CD4-positive, alpha-beta T cell (primary cell): Measurements from ENCODE around the gene TBC1D24. TPM values are rescaled to one million over a fixed set of nuclear protein-coding genes. Genes with fewer than 3 reads are reported as not detected.

Source experiments
- ATAC-seq: fragments of 200-7000 bp; cut with Tn5 transposase; one replicate; pipeline ENCODE4 v1.10.0; 2022; ENCODE audit warnings: mild to moderate bottlenecking; ENCODE audit not compliant: poor library complexity
- CTCF ChIA-PET: fragments of 350-600 bp; sonication (Branson Sonifier 250); formaldehyde crosslinking; loops from one replicate; lab custom pipeline; 2021; ENCODE audit warnings: antibody characterized with exemption, inconsistent platforms; lab: Charles Lee
- POLR2A ChIA-PET: fragments of 350-600 bp; sonication (Branson Sonifier 250); formaldehyde crosslinking; loops from one replicate; lab custom pipeline; 2021; ENCODE audit warnings: antibody characterized with exemption, inconsistent platforms; lab: Charles Lee
- DNase-seq, 14 experiments: peaks; one replicate each; pipeline ENCODE4 v3.0.0-alpha.2; 2013 to 2020; ENCODE audit warnings: mixed read lengths in 2 of 14
- H3K27ac ChIP-seq, 2 donors: one replicate each; pipeline versions ENCODE4 v1.5.1 to v1.7.0; 2013; ENCODE audit warnings: low read length in 2 of 2, low read depth in 1 of 2, mild to moderate bottlenecking in 1 of 2
- H3K27me3 ChIP-seq, 2 experiments: 1 replicate in 1 of 2; 2 replicates in 1 of 2; pipeline versions ENCODE4 v1.6.1 to v1.7.0; 2013; ENCODE audit warnings: low read length in 2 of 2, control low read depth in 1 of 2, mild to moderate bottlenecking in 1 of 2, moderate library complexity in 1 of 2; ENCODE audit not compliant: insufficient read depth in 2 of 2, control insufficient read depth in 1 of 2
- H3K36me3 ChIP-seq: one replicate; pipeline ENCODE4 v1.6.1; 2013; ENCODE audit warnings: low read length, control low read depth; ENCODE audit not compliant: insufficient read depth
- H3K4me1 ChIP-seq: one replicate; pipeline ENCODE4 v1.6.1; 2013; ENCODE audit warnings: low read length, control low read depth; ENCODE audit not compliant: insufficient read depth
- H3K4me3 ChIP-seq: one replicate; pipeline ENCODE4 v1.5.1; 2013; ENCODE audit warnings: mild to moderate bottlenecking, low read length, moderate library complexity
- H3K9me3 ChIP-seq, 2 experiments: 1 replicate in 1 of 2; 2 replicates in 1 of 2; pipeline versions ENCODE4 v1.6.1 to v1.7.0; 2013; ENCODE audit warnings: low read length in 2 of 2, mild to moderate bottlenecking in 2 of 2, control low read depth in 1 of 2, moderate library complexity in 1 of 2; ENCODE audit not compliant: control insufficient read depth in 1 of 2, insufficient read depth in 1 of 2
- H3K27ac Mint-ChIP-seq: one replicate; pipeline ENCODE4 v1.8.0; 2020; ENCODE audit warnings: mixed read lengths
- H3K27me3 Mint-ChIP-seq: one replicate; pipeline ENCODE4 v1.8.0; 2021; ENCODE audit warnings: mixed read lengths
- H3K36me3 Mint-ChIP-seq: one replicate; pipeline ENCODE4 v1.8.0; 2021; ENCODE audit warnings: low read depth, mixed read lengths
- H3K4me1 Mint-ChIP-seq: one replicate; pipeline ENCODE4 v1.8.0; 2021; ENCODE audit warnings: low read depth, mixed read lengths
- H3K4me3 Mint-ChIP-seq: one replicate; pipeline ENCODE4 v1.8.0; 2020; ENCODE audit warnings: mild to moderate bottlenecking, mixed read lengths
- H3K9me3 Mint-ChIP-seq: one replicate; pipeline ENCODE4 v1.8.0; 2020; ENCODE audit warnings: mixed read lengths
- intact Hi-C, 2 experiments: fragments of 100-400 bp; cut with DNase I in 1 of 2; cut with micrococcal nuclease in 1 of 2; formaldehyde crosslinking; loops; one replicate each; pipeline versions ENCODE4 v1.15.1 to v1.9.0; 2023 to 2025; cut with DNase I, micrococcal nuclease
- total RNA-seq, 174 experiments: library from RNA in 2 of 174; stranded (reverse) in 2 of 174; gene quantifications; one replicate each; pipeline ENCODE4 v1.2.3 and lab custom pipeline; 2021 to 2026
- TF ChIP-seq, protein P1 (sequence below): fragments of 200-600 bp; IDR thresholded peaks from one replicate; pipeline ENCODE4 v1.8.0; 2022; ENCODE audit warnings: antibody characterized with exemption, mild to moderate bottlenecking

TBC1D24 gene
- total RNA-seq, 2 experiments from 2014 or later, result 1.2 to 2.1 TPM

DNA sequence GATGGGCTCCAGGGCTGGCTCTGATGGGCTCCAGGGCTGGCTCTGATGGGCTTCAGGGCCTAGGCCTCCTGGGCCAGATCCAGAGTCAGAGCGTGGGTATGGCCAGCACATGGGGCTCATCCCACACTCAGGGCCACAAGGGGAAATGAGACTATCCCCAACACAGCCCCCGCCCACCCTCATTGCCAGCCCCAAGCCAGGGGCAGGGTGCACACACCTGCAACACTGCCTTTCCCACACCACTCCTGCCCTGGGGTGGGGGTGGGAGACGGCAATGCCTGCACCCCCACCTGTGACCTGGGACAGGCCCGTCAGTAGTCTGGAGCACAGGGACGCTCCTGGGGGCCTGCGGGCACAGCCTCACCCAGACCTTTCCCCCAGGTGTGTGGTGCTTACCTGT is 24.5 kb downstream of the TBC1D24 start:
- no peaks in the 10 kb centered on the region for H3K9me3 Mint-ChIP-seq
- TF ChIP-seq, protein P1, sequence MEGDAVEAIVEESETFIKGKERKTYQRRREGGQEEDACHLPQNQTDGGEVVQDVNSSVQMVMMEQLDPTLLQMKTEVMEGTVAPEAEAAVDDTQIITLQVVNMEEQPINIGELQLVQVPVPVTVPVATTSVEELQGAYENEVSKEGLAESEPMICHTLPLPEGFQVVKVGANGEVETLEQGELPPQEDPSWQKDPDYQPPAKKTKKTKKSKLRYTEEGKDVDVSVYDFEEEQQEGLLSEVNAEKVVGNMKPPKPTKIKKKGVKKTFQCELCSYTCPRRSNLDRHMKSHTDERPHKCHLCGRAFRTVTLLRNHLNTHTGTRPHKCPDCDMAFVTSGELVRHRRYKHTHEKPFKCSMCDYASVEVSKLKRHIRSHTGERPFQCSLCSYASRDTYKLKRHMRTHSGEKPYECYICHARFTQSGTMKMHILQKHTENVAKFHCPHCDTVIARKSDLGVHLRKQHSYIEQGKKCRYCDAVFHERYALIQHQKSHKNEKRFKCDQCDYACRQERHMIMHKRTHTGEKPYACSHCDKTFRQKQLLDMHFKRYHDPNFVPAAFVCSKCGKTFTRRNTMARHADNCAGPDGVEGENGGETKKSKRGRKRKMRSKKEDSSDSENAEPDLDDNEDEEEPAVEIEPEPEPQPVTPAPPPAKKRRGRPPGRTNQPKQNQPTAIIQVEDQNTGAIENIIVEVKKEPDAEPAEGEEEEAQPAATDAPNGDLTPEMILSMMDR, result no peak
- no peak overlapping the region for H3K27ac Mint-ChIP-seq
- ChIA-PET CTCF (no interaction called here), POLR2A (no interaction called here)
- Histone ChIP-seq H3K36me3 (peaks cover 5% of the 10 kb centered on the region), H3K4me1 (peaks cover 7% of the 10 kb centered on the region), H3K27ac (no peak overlapping the region), H3K4me3 (no peak overlapping the region), H3K9me3 (no peaks in the 10 kb centered on the region), H3K27me3 (no peaks in the 10 kb centered on the region)
- ATAC-seq (no peak), DNase-seq (peak in 1 of 14 experiments; percentile 13)
- intact Hi-C loops, result no loop called here
- H3K4me1 Mint-ChIP-seq, result peaks cover 4% of the 10 kb centered on the region
- peaks cover 4% of the 10 kb centered on the region for H3K36me3 Mint-ChIP-seq
- no peak overlapping the region for H3K4me3 Mint-ChIP-seq
- H3K27me3 Mint-ChIP-seq, result no peaks in the 10 kb centered on the region

DNA sequence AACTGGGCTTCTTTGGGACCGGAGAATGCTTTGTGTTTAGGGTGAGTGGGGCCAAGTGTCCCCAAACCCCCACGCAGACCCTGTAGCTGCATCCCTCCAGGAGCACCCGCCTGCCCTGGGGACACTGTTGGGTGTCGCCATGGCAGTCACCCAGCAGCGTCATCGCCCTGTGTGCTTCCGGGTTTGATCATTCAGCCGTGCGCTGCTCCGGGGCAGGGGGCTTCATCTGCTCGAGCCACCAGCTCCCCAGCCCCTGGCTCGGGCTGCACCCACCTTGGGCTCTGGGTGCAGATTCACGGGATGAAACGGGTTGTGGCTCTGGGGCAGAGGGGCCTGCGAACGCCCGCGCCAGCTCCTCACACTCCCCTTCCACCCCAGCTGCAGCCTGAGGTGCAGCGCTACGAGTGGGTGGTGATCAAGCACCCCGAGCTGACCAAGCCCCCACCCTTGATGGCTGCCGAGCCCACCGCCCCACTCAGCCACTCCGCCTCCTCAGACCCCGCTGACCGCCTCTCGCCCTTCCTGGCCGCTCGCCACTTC is 25.0 kb downstream of the TBC1D24 start:
- Mint-ChIP-seq H3K27ac (no peak overlapping the region), H3K4me3 (no peak overlapping the region), H3K27me3 (no peaks in the 10 kb centered on the region), H3K36me3 (peaks cover 4% of the 10 kb centered on the region), H3K4me1 (peaks cover 4% of the 10 kb centered on the region), H3K9me3 (no peaks in the 10 kb centered on the region)
- Histone ChIP-seq H3K36me3 (peaks cover 5% of the 10 kb centered on the region), H3K4me3 (no peak overlapping the region), H3K9me3 (no peaks in the 10 kb centered on the region), H3K4me1 (peaks cover 7% of the 10 kb centered on the region), H3K27ac (no peak overlapping the region), H3K27me3 (no peaks in the 10 kb centered on the region)
- ChIA-PET CTCF (interaction anchor here (2.5 kb wide), 1 partner anchor 306 kb away, joined by 17 read pairs; no protein-coding TSS in a partner anchor), POLR2A (interaction anchor here (0.6 kb wide), 1 partner anchor 33 kb away, joined by 7 read pairs; no protein-coding TSS in a partner anchor)
- DNase-seq (no peak), ATAC-seq (no peak)
- intact Hi-C loops, result loop anchor here in 1 of 2 experiments (2.0 kb wide), 1 partner anchor 159 kb away; the partner anchor contains the start of gene ABCA3
- TF ChIP-seq, protein P1, result no peak

DNA sequence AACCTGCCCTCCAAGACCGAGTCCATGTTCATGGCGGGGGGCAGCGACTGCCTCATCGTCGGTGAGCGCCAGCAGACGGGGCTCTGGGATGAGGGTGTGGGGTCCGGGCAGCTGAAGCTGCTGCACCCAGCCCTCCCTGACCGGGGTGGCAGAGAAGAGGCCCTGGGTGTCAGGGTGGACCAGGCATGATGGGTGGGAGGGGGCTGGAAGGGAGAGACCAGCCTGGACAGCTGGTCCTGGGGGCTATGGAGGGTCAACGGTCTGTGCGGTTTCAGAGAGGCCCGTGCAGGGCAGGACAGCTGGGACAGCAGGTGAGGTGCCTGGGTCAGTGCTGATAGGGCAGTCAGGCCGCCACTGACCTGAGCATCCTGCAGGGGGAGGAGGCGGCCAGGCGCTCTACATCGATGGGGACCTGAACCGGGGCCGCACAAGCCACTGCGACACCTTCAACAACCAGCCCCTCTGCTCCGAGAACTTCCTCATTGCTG is 25.5 kb downstream of the TBC1D24 start:
- ChIA-PET POLR2A (interaction anchor here (0.6 to 1.4 kb wide), 3 partner anchors 13 to 33 kb away, joined by 3 to 7 read pairs (median 3); partner anchors contain the start of gene ATP6V0C), CTCF (interaction anchor here (0.6 to 2.5 kb wide), 9 partner anchors 11 to 537 kb away, joined by 3 to 17 read pairs (median 4); partner anchors contain the start of genes ABCA3 and TBC1D24)
- Mint-ChIP-seq H3K4me3 (no peak overlapping the region), H3K36me3 (peaks cover 4% of the 10 kb centered on the region), H3K4me1 (peaks cover 4% of the 10 kb centered on the region), H3K27me3 (no peaks in the 10 kb centered on the region), H3K9me3 (no peaks in the 10 kb centered on the region), H3K27ac (no peak overlapping the region)
- no peaks in the 10 kb centered on the region for H3K9me3 ChIP-seq
- DNase-seq (no peak), ATAC-seq (no peak)
- TF ChIP-seq, protein P1, result no peak
- H3K4me1 ChIP-seq, result peaks cover 7% of the 10 kb centered on the region
- H3K4me3 ChIP-seq, result no peak overlapping the region
- intact Hi-C loops, result loop anchor here in 1 of 2 experiments (2.0 kb wide), 1 partner anchor 160 kb away; the partner anchor contains the start of gene ABCA3
- no peaks in the 10 kb centered on the region for H3K27me3 ChIP-seq
- H3K27ac ChIP-seq, result no peak overlapping the region
- peaks cover 5% of the 10 kb centered on the region for H3K36me3 ChIP-seq
